GM21717 (cell line): ENCODE data around the gene SMIM36.
"Not testable (repeated sequence)": the region's sequence is repeated elsewhere in the genome, so short reads cannot be mapped to it uniquely, and the experiment has no call there.

Source experiments
- ATAC-seq: cut with Tn5 transposase; IDR thresholded peaks from one replicate; pipeline ENCODE4 v1.9.1; 2021; ENCODE audit warnings: mild to moderate bottlenecking, moderate library complexity; ENCODE audit not compliant: unreplicated experiment

SMIM36 gene

DNA sequence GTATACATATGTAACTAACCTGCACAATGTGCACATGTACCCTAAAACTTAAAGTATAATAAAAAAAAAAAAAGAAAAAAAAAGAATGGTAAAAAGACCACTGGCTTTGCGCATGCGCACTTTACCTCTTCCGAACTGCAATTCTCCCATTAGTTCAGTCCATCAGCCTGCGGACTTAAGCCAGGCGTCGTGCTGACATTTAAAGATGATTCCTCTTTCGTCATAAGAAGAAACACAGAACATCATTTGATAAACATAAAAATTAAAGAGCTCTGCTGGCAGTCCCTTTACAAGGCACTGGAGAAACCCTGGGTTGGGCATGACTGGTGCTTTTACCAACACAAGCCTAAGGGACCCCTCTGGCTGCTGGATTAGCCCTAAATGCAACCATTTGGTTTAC is 3.6 kb downstream of the SMIM36 start:
- not testable (repeated sequence) for ATAC-seq

- ATAC-seq: not testable (repeated sequence)
These were observed 9.6 kb downstream of the SMIM36 start for GRCh38 chr17:55501626-55502025.

GRCh38 chr17:55500103-55500502 is 11.1 kb downstream of the SMIM36 start:
- no peak for ATAC-seq

DNA sequence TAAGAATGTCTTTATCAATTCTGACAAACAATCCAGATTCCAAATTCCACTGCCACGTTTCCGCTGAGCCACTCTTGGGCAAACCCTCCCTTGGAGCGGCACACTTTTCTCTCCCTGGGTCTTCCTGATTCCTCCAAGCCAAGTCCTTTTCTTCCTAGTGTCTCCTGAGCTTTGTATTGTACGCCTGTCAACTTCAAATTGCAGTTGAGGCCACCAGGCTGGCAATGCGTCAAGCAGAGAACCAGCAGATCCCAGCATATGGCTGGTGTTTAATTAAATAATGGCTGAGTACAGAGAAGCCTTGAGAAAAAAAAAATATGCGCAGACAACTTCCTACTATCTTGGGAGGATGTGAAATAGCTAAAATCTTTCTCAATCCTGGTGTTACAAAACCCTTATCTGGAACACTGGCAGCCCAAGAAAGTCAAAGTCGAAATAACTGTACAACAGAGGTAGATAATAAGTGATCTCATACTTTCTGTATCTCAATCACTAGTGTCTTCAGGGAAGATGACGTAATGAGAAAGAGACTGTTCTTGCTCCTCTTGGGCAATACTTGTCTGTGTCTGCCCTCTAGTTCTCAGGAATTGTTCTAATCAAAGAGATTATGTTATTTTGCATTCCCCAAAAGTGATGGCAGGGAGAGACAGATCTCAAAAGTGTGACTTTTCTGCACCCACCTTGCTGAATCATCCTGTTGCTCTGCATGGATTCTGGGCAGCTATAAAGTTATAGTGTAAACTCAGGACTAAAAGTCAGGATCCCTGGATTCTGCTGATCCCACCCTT is 15.0 kb downstream of the SMIM36 start:
- ATAC-seq: no peak

- ATAC-seq: no peak
These were observed 16.0 kb downstream of the SMIM36 start for GRCh38 chr17:55495239-55495638.

DNA sequence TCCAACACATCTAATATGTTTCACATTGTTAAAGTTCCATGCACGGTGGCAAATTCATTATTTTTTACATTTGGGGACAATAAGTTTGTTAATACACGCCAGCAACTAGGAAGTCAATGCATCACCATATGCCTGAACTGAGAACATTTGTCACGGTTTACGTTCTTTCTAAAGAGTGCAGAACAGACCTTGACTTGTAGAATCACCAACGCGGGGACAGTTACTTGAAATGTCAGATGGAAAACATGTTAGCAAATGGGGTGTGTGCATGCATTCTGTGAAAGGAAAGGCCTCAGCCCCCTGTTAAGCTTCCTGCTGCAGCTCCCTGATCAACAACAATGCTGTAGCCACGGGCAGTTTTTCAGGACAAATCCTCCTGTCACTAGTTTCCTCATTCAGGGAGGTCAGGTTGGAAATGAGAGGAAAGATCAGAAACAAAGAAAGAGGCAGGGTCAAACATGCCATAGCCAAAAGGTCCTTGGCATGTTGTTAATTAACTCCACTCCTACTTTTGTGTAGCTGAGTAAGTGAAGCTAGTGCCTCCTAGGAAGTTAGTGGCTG is 18.4 kb downstream of the SMIM36 start:
- no peak for ATAC-seq

GRCh38 chr17:55490376-55490775 is 20.9 kb downstream of the SMIM36 start:
- no peak for ATAC-seq

DNA sequence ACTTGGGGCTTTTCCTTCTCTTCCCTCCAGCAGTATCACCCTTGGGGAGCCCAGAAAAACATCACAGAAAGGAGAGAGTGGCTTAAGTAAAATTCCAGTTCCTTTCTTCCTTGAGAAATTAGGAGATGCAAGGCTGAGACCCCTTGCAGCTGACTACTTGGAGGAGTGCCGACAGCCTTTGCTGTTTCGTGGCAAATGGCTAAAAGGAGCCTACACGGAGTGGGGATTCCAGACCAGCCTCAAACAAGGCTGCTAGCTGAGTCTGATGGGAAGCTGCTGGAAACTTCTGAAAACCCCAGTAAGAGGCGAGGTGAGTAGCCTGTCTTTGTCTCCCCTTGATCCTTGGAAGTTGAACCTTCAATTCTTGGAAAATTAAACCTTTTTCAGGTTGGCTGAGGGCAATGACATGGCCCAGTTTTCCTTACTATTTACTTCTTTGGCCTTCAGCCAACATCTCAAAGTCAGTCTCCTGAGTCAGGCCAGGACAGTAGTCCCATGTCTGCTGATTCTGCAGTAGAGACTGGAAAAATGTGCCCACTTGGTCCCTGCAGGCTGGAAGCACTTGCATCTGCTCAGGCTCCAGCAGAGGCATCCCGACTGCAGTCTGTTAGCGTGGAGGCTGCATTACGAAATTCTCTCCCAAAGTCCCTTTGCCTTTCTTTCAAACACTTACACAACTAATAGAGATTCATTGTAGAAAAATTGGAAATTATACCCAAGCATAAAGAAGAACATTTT is 23.4 kb downstream of the SMIM36 start:
- ATAC-seq: no peak

DNA sequence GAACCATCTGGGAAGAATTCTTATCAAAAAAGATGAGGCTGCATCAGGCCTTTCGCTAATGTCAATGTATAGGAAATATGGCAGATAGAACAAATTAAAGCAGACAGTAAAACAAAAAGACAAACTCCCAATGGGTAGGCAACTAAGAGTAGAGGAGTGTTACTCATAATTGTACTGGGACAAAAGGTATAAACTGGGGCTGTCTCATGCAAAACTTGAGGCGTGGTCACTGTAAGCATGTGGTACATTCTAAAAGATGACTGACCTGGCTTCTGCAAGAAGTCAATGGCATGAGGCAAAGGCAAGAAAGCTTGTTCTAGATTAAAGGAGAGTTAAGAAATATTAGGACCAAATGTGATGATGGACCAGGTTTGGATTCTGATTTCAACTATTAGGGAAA is 26.7 kb downstream of the SMIM36 start:
- ATAC-seq: no peak

DNA sequence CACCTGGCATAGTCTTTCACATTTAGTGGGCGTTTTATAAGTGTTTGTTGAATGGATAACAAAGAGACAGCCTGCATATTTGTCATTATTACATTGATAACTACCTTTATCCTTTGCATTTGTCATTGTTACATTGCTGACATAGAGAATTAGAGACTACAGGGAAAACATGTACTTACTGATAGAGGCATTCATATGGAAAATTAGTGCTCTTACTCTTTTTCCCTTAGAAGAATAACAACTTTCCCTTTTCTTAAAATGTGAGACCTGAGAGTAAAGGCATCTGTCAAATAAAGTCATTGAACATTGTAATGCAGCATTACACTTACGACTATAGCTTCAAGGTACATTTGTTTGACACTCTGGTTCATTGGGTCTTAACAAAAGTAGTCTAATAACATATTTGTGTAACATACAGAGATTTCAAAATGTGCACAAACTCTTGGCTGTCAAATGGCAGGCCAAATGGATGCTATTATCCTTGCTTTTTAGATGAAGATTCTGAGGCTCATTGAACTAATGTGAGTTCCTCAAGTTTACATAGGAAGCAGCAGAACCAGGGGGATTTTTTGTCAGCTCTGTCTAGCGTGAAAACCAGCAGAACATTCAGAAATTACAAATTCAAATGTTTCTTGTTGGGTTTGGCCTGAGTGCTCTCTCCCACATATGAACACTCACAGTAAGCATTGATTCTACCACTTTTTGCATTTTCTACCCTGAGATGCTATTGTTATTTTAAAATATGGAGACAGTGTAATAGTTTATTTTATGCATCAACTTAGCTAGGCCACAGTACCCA is 28.5 kb downstream of the SMIM36 start:
- no peak for ATAC-seq

- no peak for ATAC-seq
These were observed 30.5 kb downstream of the SMIM36 start for GRCh38 chr17:55480631-55481315.

GRCh38 chr17:55479903-55480302 is 31.3 kb downstream of the SMIM36 start:
- no peak for ATAC-seq

- no peak for ATAC-seq
These were observed 32.3 kb downstream of the SMIM36 start for GRCh38 chr17:55478971-55479370.

DNA sequence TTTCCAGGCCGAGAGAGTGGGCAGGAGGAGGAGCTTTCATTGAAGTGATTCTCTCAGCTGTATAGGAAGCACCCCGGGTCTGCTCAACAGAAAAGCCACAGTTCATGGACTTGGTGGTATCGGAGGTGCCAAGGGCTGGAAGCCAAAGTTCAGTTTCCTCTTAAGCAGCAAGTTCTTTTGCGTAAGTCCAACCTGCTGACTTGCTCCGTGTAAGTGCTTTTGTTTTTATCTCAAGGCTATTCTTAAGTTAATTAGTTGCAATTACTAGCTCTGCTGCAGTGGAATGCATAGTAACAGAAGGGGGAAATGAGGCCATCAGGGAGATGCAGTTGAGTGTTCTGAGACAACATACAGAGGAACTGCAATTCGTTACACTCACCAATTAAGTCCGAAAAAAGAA is 44.6 kb downstream of the SMIM36 start:
- ATAC-seq: no peak

DNA sequence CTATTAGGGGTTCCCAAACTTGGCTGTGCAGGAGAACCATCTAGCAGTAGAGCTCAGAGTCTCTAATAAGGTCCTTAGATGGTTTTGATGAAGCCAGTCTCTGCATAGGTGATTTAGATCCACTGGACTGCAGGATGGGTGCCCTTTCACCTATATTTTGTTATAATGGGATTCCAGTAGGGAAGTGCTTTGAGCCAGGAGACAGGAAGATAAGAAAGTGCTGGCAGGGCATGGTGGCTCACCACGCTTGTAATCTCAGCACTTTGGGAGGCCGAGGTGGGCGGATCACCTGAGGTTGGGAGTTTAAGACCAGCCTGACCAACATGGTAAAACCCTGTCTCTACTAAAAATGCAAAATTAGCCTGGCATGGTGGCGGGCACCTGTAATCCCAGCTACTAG is 45.5 kb downstream of the SMIM36 start:
- ATAC-seq: not testable (repeated sequence)

DNA sequence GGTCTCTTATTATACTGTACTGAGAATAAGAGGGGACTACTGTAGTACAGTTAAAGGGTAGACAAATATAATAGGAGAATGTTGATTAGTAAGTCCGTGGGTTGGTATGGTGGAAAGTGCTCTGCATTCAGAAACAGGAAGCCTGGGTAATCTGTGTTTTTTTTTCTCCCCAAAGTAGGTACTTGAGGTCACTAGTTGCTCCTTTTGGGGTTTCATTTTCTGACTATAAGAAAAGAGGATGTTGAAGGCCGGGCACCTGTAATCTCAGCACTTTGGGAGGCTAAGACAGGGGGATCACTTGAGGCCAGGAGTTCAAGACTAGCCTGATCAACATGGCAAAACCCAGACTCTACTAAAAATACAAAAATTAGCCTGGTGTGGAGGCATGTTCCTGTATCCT is 47.7 kb downstream of the SMIM36 start:
- peak; percentile 69 for ATAC-seq

GRCh38 chr17:55462711-55463110 is 48.5 kb downstream of the SMIM36 start:
- no peak for ATAC-seq

DNA sequence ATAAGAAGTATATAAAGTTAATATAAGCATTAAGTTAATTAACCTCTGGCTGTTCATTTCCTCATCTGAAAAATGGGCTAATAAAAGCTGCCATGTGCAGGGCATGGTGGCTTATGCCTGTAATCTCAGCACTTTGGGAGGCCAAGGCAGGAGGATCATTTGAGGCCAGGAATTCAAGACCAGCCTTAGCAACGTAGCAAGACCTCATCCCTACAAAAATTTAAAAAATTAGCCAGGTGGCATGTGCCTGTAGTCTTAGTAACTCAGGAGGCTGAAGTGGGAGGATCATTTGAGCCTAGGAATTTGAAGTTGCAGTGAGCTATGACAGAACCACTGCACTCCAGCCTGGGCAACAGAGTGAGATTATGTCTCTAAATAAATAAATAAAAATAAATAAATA is 49.0 kb downstream of the SMIM36 start:
- ATAC-seq: no peak

DNA sequence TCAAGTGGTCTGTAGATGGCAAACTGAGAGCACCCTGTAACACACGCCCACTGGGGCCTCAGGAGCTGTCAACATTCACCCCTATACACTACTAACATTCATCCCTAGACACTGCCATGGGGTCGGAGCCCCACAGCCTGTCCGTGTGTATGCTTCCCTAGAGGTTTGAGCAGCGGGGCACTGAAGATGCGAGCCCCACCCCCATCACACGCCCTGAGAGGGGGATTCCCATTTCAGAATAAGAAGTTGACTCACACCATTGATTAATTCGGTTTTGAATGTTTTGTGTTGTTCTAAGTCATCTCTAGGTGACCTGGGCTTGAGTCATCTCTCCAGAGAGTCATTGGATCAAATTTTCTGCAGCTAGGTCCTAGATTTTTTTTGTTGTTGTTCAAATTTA is 52.3 kb downstream of the SMIM36 start:
- ATAC-seq: peak; percentile 60

DNA sequence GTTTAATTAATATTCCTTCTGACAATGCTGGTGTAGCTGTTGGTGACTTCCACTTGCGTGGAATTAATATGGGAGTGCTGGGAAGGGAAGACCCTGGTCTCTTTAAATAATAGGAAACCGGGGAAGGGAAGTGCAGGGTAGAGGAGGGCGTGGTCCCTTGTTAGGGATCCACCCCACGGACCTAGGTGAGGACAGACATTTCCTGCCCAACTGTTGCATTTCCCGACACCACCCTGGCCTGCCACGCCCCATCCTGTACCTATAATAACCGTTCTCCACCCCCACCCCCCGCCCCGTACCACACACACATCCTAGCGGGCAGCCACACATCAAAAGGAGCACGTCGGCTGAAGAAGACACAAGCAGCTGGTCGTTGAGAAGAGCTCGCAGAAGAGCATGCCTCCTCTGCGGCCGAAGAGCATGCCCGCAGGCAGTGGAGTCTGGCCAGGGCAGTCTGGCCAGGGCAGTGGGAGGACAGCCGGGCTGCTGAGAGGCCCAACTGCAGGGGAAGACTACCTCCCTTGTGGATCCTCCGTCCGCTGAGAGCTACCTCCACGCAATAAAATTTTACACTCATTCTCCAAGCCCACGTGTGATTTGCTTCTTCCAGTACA is 52.9 kb downstream of the SMIM36 start:
- ATAC-seq: no peak
